T-helper 2 cell treated with Interferon-gamma antibody and Interleukin-4, amounts not matched to agents 5 μg/mL and 100 μg/mL, for 36 hours (primary cell): ENCODE data around the gene TEC.

ENCODE experiments used
- DNase-seq: peaks from one replicate; pipeline ENCODE4 v3.0.0; 2021; ENCODE audit warnings: low spot score
- H3K27ac Mint-ChIP-seq: one replicate; pipeline ENCODE4 v1.8.0; 2021; ENCODE audit warnings: mild to moderate bottlenecking, mixed read lengths
- H3K27me3 Mint-ChIP-seq: one replicate; pipeline ENCODE4 v1.8.0; 2021; ENCODE audit warnings: low read depth, mixed read lengths
- H3K36me3 Mint-ChIP-seq: one replicate; pipeline ENCODE4 v1.8.0; 2021; ENCODE audit warnings: low read depth, mixed read lengths
- H3K4me1 Mint-ChIP-seq: one replicate; pipeline ENCODE4 v1.8.0; 2021; ENCODE audit warnings: low read depth, mixed read lengths
- H3K4me3 Mint-ChIP-seq: one replicate; pipeline ENCODE4 v1.8.0; 2022; ENCODE audit warnings: mild to moderate bottlenecking, moderate library complexity, mixed read lengths
- H3K9me3 Mint-ChIP-seq: one replicate; pipeline ENCODE4 v1.8.0; 2021; ENCODE audit warnings: mixed read lengths

TEC gene

GRCh38 chr4:48258845-48259397, 10.7 kb downstream of the TEC start:
- Mint-ChIP-seq H3K4me3 (no peak overlapping the region), H3K9me3 (no peaks in the 10 kb centered on the region), H3K36me3 (no peaks in the 10 kb centered on the region), H3K4me1 (peaks cover 7% of the 10 kb centered on the region), H3K27me3 (peaks cover 4% of the 10 kb centered on the region), H3K27ac (no peak overlapping the region)
- DNase-seq: no peak

- Mint-ChIP-seq H3K36me3 (no peaks in the 10 kb centered on the region), H3K4me1 (no peaks in the 10 kb centered on the region), H3K9me3 (no peaks in the 10 kb centered on the region), H3K27ac (no peak overlapping the region), H3K27me3 (peaks cover 4% of the 10 kb centered on the region), H3K4me3 (no peak overlapping the region)
- no peak for DNase-seq
These were observed 13.7 kb downstream of the TEC start for GRCh38 chr4:48255959-48256342.

- no peaks in the 10 kb centered on the region for H3K9me3 Mint-ChIP-seq
- no peaks in the 10 kb centered on the region for H3K36me3 Mint-ChIP-seq
- no peaks in the 10 kb centered on the region for H3K4me1 Mint-ChIP-seq
- DNase-seq: no peak
- H3K4me3 Mint-ChIP-seq: no peak overlapping the region
- H3K27ac Mint-ChIP-seq: no peak overlapping the region
- H3K27me3 Mint-ChIP-seq: peaks cover 5% of the 10 kb centered on the region
These were observed 14.3 kb downstream of the TEC start for GRCh38 chr4:48255072-48255958.

- Mint-ChIP-seq H3K4me1 (no peaks in the 10 kb centered on the region), H3K4me3 (no peak overlapping the region), H3K9me3 (no peaks in the 10 kb centered on the region), H3K36me3 (no peaks in the 10 kb centered on the region), H3K27me3 (peaks cover 5% of the 10 kb centered on the region), H3K27ac (no peak overlapping the region)
- no peak for DNase-seq
These were observed 15.1 kb downstream of the TEC start for GRCh38 chr4:48254381-48255071.

GRCh38 chr4:48252313-48252712, 17.3 kb downstream of the TEC start:
- H3K9me3 Mint-ChIP-seq: no peaks in the 10 kb centered on the region
- no peak for DNase-seq
- H3K27ac Mint-ChIP-seq: no peak overlapping the region
- no peaks in the 10 kb centered on the region for H3K36me3 Mint-ChIP-seq
- no peak overlapping the region for H3K4me3 Mint-ChIP-seq
- H3K4me1 Mint-ChIP-seq: no peaks in the 10 kb centered on the region
- H3K27me3 Mint-ChIP-seq: peaks cover 5% of the 10 kb centered on the region

- Mint-ChIP-seq H3K27ac (no peak overlapping the region), H3K27me3 (peaks cover 5% of the 10 kb centered on the region), H3K9me3 (no peaks in the 10 kb centered on the region), H3K4me3 (no peak overlapping the region), H3K36me3 (no peaks in the 10 kb centered on the region), H3K4me1 (no peaks in the 10 kb centered on the region)
- no peak for DNase-seq
These were observed 18.7 kb downstream of the TEC start for GRCh38 chr4:48250980-48251379.

- Mint-ChIP-seq H3K27me3 (peaks cover 5% of the 10 kb centered on the region), H3K27ac (no peak overlapping the region), H3K9me3 (no peaks in the 10 kb centered on the region), H3K4me3 (no peak overlapping the region), H3K36me3 (no peaks in the 10 kb centered on the region), H3K4me1 (no peaks in the 10 kb centered on the region)
- DNase-seq: no peak
These were observed 19.3 kb downstream of the TEC start for GRCh38 chr4:48250343-48250742.

- no peak for DNase-seq
- Mint-ChIP-seq H3K4me3 (no peak overlapping the region), H3K9me3 (no peaks in the 10 kb centered on the region), H3K27ac (no peak overlapping the region), H3K36me3 (no peaks in the 10 kb centered on the region), H3K27me3 (peaks cover 5% of the 10 kb centered on the region), H3K4me1 (no peaks in the 10 kb centered on the region)
These were observed 20.3 kb downstream of the TEC start for GRCh38 chr4:48249378-48249777.

- Mint-ChIP-seq H3K4me1 (no peaks in the 10 kb centered on the region), H3K27me3 (peaks cover 5% of the 10 kb centered on the region), H3K9me3 (no peaks in the 10 kb centered on the region), H3K36me3 (no peaks in the 10 kb centered on the region), H3K4me3 (no peak overlapping the region), H3K27ac (no peak overlapping the region)
- DNase-seq: no peak
These were observed 21.1 kb downstream of the TEC start for GRCh38 chr4:48248559-48248953.

- no peaks in the 10 kb centered on the region for H3K9me3 Mint-ChIP-seq
- peaks cover 3% of the 10 kb centered on the region for H3K27me3 Mint-ChIP-seq
- H3K27ac Mint-ChIP-seq: no peak overlapping the region
- no peak overlapping the region for H3K4me3 Mint-ChIP-seq
- H3K36me3 Mint-ChIP-seq: no peaks in the 10 kb centered on the region
- DNase-seq: no peak
- H3K4me1 Mint-ChIP-seq: no peaks in the 10 kb centered on the region
These were observed 21.6 kb downstream of the TEC start for GRCh38 chr4:48247878-48248558.

GRCh38 chr4:48247142-48247877, 22.3 kb downstream of the TEC start:
- Mint-ChIP-seq H3K27me3 (peaks cover 3% of the 10 kb centered on the region), H3K36me3 (no peaks in the 10 kb centered on the region), H3K4me1 (no peaks in the 10 kb centered on the region), H3K9me3 (no peaks in the 10 kb centered on the region), H3K4me3 (no peak overlapping the region), H3K27ac (no peak overlapping the region)
- no peak for DNase-seq

GRCh38 chr4:48244665-48245064, 25.0 kb downstream of the TEC start:
- H3K4me3 Mint-ChIP-seq: no peak overlapping the region
- no peak overlapping the region for H3K27ac Mint-ChIP-seq
- H3K4me1 Mint-ChIP-seq: no peaks in the 10 kb centered on the region
- peaks cover 8% of the 10 kb centered on the region for H3K27me3 Mint-ChIP-seq
- no peak for DNase-seq
- no peaks in the 10 kb centered on the region for H3K36me3 Mint-ChIP-seq
- H3K9me3 Mint-ChIP-seq: no peaks in the 10 kb centered on the region

GRCh38 chr4:48243887-48244286, 25.8 kb downstream of the TEC start:
- peaks cover 8% of the 10 kb centered on the region for H3K27me3 Mint-ChIP-seq
- H3K36me3 Mint-ChIP-seq: no peaks in the 10 kb centered on the region
- H3K4me3 Mint-ChIP-seq: no peak overlapping the region
- no peaks in the 10 kb centered on the region for H3K4me1 Mint-ChIP-seq
- no peak overlapping the region for H3K27ac Mint-ChIP-seq
- DNase-seq: no peak
- H3K9me3 Mint-ChIP-seq: no peaks in the 10 kb centered on the region
